Subcutaneous abdominal adipose tissue (tissue), 5 donors: ENCODE data around the gene IL22RA1.

Experiments used
- H3K27ac ChIP-seq: one replicate; pipeline ENCODE4 v1.7.0; 2013; ENCODE audit warnings: low read depth, mild to moderate bottlenecking, inconsistent platforms, low read length, moderate library complexity
- H3K27me3 ChIP-seq, 5 donors: one replicate each; pipeline ENCODE4 v1.7.0; 2013; ENCODE audit warnings: low read length in 5 of 5, inconsistent platforms in 1 of 5; ENCODE audit not compliant: control insufficient read depth in 5 of 5, insufficient read depth in 4 of 5
- H3K36me3 ChIP-seq, 5 donors: one replicate each; pipeline ENCODE4 v1.7.0; 2013; ENCODE audit warnings: low read length in 5 of 5; ENCODE audit not compliant: control insufficient read depth in 5 of 5, insufficient read depth in 5 of 5
- H3K4me1 ChIP-seq, 5 donors: one replicate each; pipeline ENCODE4 v1.7.0; 2013; ENCODE audit warnings: low read length in 5 of 5, mild to moderate bottlenecking in 3 of 5, moderate library complexity in 1 of 5; ENCODE audit not compliant: control insufficient read depth in 5 of 5, insufficient read depth in 5 of 5
- H3K4me3 ChIP-seq, 5 donors: one replicate each; pipeline ENCODE4 v1.7.0; 2013; ENCODE audit warnings: low read length in 5 of 5, low read depth in 1 of 5
- H3K9ac ChIP-seq, 5 donors: one replicate each; pipeline ENCODE4 v1.7.0; 2013; ENCODE audit warnings: low read length in 5 of 5, mild to moderate bottlenecking in 4 of 5, moderate library complexity in 3 of 5
- H3K9me3 ChIP-seq, 5 donors: one replicate each; pipeline ENCODE4 v1.7.0; 2013; ENCODE audit warnings: low read length in 5 of 5; ENCODE audit not compliant: control insufficient read depth in 5 of 5
- donor health status: healthy.
- donor health status: healthy.
- donor health status: healthy.
- donor health status: healthy.
- donor health status: healthy.

The IL22RA1 gene

GRCh38 chr1:24167008-24167407, 24.1 kb upstream of the IL22RA1 start:
- Histone ChIP-seq H3K9me3 (no peaks in the 10 kb centered on the region), H3K36me3 (no peaks in the 10 kb centered on the region), H3K4me1 (no peaks in the 10 kb centered on the region), H3K9ac (no peak overlapping the region), H3K27ac (no peak overlapping the region), H3K4me3 (no peak overlapping the region), H3K27me3 (peaks cover 4 to 9% (median 8%) of the 10 kb centered on the region in 5 donors)

- Histone ChIP-seq H3K9me3 (no peaks in the 10 kb centered on the region), H3K9ac (no peak overlapping the region), H3K36me3 (no peaks in the 10 kb centered on the region), H3K27ac (no peak overlapping the region), H3K4me3 (no peak overlapping the region), H3K27me3 (peaks cover 4 to 9% (median 6%) of the 10 kb centered on the region in 5 donors), H3K4me1 (no peaks in the 10 kb centered on the region)
Measured at GRCh38 chr1:24165500-24165899, 22.6 kb upstream of the IL22RA1 start.

GRCh38 chr1:24164004-24164403, 21.1 kb upstream of the IL22RA1 start:
- Histone ChIP-seq H3K27ac (no peak overlapping the region), H3K27me3 (peaks cover under 1 to 5% (median 2%) of the 10 kb centered on the region in 5 donors), H3K4me1 (no peaks in the 10 kb centered on the region), H3K9ac (no peak overlapping the region), H3K36me3 (no peaks in the 10 kb centered on the region), H3K9me3 (no peaks in the 10 kb centered on the region), H3K4me3 (no peak overlapping the region)

GRCh38 chr1:24162201-24162600, 19.3 kb upstream of the IL22RA1 start:
- Histone ChIP-seq H3K4me1 (no peaks in the 10 kb centered on the region), H3K27ac (no peak overlapping the region), H3K9me3 (no peaks in the 10 kb centered on the region), H3K4me3 (no peak overlapping the region), H3K36me3 (no peaks in the 10 kb centered on the region), H3K9ac (no peak overlapping the region), H3K27me3 (peaks cover 0 to 9% (median 2%) of the 10 kb centered on the region in 5 donors)

- no peak overlapping the region for H3K9ac ChIP-seq
- H3K4me1 ChIP-seq, result no peaks in the 10 kb centered on the region
- no peak overlapping the region for H3K4me3 ChIP-seq
- H3K9me3 ChIP-seq, result no peaks in the 10 kb centered on the region
- peaks cover 2 to 9% (median 7%) of the 10 kb centered on the region in 5 donors for H3K27me3 ChIP-seq
- no peak overlapping the region for H3K27ac ChIP-seq
- no peaks in the 10 kb centered on the region for H3K36me3 ChIP-seq
Measured at GRCh38 chr1:24161270-24161669, 18.3 kb upstream of the IL22RA1 start.

- H3K36me3 ChIP-seq, result no peaks in the 10 kb centered on the region
- peaks cover 3 to 11% (median 7%) of the 10 kb centered on the region in 5 donors for H3K27me3 ChIP-seq
- no peak overlapping the region for H3K27ac ChIP-seq
- no peak overlapping the region for H3K4me3 ChIP-seq
- H3K9ac ChIP-seq, result no peak overlapping the region
- no peaks in the 10 kb centered on the region for H3K4me1 ChIP-seq
- no peaks in the 10 kb centered on the region for H3K9me3 ChIP-seq
Measured at GRCh38 chr1:24159366-24159765, 16.4 kb upstream of the IL22RA1 start.

- no peaks in the 10 kb centered on the region for H3K36me3 ChIP-seq
- no peak overlapping the region for H3K27ac ChIP-seq
- peaks cover 4 to 12% (median 7%) of the 10 kb centered on the region in 5 donors for H3K27me3 ChIP-seq
- H3K9me3 ChIP-seq, result no peaks in the 10 kb centered on the region
- no peaks in the 10 kb centered on the region for H3K4me1 ChIP-seq
- no peak overlapping the region for H3K4me3 ChIP-seq
- H3K9ac ChIP-seq, result no peak overlapping the region
Measured at GRCh38 chr1:24157918-24158481, 15.1 kb upstream of the IL22RA1 start.

- Histone ChIP-seq H3K9me3 (no peaks in the 10 kb centered on the region), H3K4me1 (no peaks in the 10 kb centered on the region), H3K27ac (no peak overlapping the region), H3K27me3 (peaks cover 7 to 22% (median 12%) of the 10 kb centered on the region in 5 donors), H3K4me3 (no peak overlapping the region), H3K9ac (no peak overlapping the region), H3K36me3 (no peaks in the 10 kb centered on the region)
Measured at GRCh38 chr1:24156542-24157260, 13.8 kb upstream of the IL22RA1 start.

- Histone ChIP-seq H3K4me3 (no peak overlapping the region), H3K9me3 (no peaks in the 10 kb centered on the region), H3K27me3 (peaks cover 5 to 33% (median 24%) of the 10 kb centered on the region in 5 donors), H3K4me1 (peaks cover 0 to 7% (median 6%) of the 10 kb centered on the region in 5 donors), H3K27ac (no peak overlapping the region), H3K36me3 (no peaks in the 10 kb centered on the region), H3K9ac (no peak overlapping the region)
Measured at GRCh38 chr1:24155011-24155782, 12.3 kb upstream of the IL22RA1 start.

GRCh38 chr1:24154215-24154614, 11.3 kb upstream of the IL22RA1 start:
- Histone ChIP-seq H3K27ac (no peak overlapping the region), H3K9ac (no peak overlapping the region), H3K36me3 (no peaks in the 10 kb centered on the region), H3K4me3 (no peak overlapping the region), H3K27me3 (peaks cover 5 to 41% (median 34%) of the 10 kb centered on the region in 5 donors), H3K9me3 (no peaks in the 10 kb centered on the region), H3K4me1 (peaks cover 0 to 10% (median 9%) of the 10 kb centered on the region in 5 donors)
